Measurements from ENCODE around the gene TOR2A.

TOR2A gene

DNA sequence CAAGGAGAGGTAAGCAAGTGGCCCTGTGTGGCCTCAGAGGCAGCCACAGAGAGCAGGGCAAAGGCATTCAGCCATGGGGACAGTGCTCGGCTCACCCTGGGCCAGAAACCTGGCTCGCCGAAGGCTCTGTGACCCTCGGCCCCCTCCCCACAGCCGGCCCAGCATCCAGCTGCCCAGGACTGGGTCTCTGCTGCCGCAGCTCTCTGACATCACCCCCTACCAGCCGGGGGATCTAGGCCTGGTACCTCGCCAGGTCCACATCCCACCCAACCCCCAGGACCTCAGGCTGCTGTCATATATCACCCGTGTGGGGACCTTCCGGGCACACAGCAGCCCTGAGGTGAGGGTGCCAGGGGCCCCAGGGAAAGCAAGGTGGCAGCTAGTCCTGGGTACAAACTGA lies 22.2 kb downstream of the TOR2A start:
- no peak overlapping the region for H3K4me3 ChIP-seq (replicated peaks; ENCODE audit: low read depth, low read length)
- DNase-seq (ENCODE audit: low read depth), result no peak
- TF ChIP-seq, protein P1, sequence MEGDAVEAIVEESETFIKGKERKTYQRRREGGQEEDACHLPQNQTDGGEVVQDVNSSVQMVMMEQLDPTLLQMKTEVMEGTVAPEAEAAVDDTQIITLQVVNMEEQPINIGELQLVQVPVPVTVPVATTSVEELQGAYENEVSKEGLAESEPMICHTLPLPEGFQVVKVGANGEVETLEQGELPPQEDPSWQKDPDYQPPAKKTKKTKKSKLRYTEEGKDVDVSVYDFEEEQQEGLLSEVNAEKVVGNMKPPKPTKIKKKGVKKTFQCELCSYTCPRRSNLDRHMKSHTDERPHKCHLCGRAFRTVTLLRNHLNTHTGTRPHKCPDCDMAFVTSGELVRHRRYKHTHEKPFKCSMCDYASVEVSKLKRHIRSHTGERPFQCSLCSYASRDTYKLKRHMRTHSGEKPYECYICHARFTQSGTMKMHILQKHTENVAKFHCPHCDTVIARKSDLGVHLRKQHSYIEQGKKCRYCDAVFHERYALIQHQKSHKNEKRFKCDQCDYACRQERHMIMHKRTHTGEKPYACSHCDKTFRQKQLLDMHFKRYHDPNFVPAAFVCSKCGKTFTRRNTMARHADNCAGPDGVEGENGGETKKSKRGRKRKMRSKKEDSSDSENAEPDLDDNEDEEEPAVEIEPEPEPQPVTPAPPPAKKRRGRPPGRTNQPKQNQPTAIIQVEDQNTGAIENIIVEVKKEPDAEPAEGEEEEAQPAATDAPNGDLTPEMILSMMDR (IDR thresholded peaks at IDR 0.05; ENCODE audit: low read length, missing control alignments), result no peak

DNA sequence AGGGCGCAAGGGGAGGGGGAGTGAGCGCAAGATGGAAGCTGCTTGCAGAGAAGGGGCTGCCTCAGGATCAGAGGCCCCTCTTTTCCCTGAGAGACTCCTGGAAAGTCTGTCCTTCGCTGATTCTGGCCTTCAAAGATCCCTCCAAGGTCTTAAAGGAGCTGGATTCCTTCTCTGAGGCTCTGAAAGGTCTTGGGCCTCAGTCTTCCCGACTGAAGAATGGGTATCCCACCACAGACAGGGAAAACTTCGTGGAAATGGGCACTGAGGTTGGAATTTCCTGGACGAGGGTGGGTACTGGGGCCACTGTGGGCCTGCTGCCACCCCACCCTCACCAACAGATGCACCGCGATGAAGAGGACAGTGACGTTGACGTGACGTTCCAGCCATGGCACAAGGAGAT lies 22.7 kb downstream of the TOR2A start:
- no peak for DNase-seq (ENCODE audit: low read depth)
- TF ChIP-seq, protein P1 (IDR thresholded peaks at IDR 0.05; ENCODE audit: low read length, missing control alignments), result no peak
- H3K4me3 ChIP-seq (replicated peaks; ENCODE audit: low read depth, low read length), result no peak overlapping the region

DNA sequence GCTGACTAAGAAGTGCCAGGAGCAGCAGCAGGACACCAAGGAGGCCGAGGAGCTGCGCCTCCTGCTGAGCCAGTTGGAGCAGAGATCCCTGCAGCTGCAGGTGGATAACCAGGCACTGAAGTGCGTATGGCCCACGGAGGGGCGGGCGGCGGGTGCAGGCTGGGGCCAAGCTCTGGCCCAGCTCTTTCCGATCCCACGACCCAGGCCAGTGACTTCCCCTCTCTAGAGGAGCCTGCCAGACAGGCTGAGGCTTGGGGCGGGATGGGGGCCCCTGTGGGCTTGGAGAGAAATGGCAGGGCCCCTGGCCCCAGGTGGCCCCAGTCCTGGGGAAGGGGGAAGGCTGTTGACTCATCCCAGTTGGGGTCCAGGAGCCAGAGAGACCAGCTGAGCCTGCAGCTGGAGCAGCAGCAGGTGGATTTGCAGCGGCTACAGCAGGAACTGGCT lies 23.2 kb downstream of the TOR2A start:
- TF ChIP-seq, protein P1 (IDR thresholded peaks at IDR 0.05; ENCODE audit: low read length, missing control alignments), result no peak
- H3K4me3 ChIP-seq (replicated peaks; ENCODE audit: low read depth, low read length), result no peak overlapping the region
- DNase-seq (ENCODE audit: low read depth), result no peak

DNA sequence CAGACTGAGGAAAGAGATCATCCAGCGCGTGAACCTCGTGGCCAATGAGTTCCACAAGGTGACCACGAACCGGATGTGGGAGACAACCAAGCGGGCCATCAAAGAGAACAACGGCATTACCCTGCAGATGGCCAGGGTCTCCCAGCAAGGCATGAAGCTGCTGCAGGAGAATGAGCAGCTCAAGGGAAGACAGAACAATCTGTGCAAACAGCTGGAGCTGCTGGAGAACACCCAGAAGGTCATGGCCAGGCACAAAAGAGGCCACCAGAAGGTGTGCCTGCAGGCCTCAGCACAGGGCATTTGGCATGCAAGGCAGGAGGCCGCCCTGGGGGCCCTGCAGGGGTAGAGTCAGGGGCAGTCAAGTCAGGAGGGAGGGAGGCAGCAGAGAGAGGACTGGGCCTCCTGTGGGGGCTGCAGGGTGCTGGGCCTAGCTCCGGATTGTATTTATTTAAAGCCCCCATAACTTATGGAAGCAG lies 23.8 kb downstream of the TOR2A start:
- H3K4me3 ChIP-seq (replicated peaks; ENCODE audit: low read depth, low read length), result no peak overlapping the region
- TF ChIP-seq, protein P1 (IDR thresholded peaks at IDR 0.05; ENCODE audit: low read length, missing control alignments), result no peak
- DNase-seq (ENCODE audit: low read depth), result no peak

DNA sequence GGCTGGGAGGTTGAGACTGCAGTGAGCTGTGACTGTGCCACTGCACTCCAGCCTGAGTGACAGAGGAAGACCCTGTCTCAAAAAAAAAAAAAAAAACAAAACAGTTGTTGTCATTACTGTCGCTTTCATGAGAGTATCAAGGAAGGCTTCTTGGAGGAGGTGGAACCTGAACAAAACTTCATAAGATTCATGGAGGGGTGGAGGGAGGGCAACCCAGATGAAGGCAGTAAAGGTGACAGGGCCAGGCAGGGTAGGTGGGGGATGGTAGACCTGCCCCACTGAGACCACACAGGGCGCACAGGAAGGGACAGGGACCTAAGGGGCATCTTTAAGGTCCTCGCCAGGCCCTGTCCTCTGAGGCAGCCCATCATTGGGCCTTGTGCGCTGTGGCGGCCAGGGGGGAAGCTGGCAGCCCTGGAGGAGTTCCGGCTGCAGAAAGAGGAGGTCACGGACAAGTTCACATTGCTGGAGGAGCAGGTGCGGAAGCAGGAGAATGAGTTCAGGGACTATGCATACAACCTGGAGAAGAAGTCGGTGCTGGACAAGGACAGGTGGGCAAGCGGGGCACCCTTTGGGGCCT lies 24.8 kb downstream of the TOR2A start:
- TF ChIP-seq, protein P1 (IDR thresholded peaks at IDR 0.05; ENCODE audit: low read length, missing control alignments), result no peak
- H3K4me3 ChIP-seq (replicated peaks; ENCODE audit: low read depth, low read length), result no peak overlapping the region
- DNase-seq (ENCODE audit: low read depth), result no peak

DNA sequence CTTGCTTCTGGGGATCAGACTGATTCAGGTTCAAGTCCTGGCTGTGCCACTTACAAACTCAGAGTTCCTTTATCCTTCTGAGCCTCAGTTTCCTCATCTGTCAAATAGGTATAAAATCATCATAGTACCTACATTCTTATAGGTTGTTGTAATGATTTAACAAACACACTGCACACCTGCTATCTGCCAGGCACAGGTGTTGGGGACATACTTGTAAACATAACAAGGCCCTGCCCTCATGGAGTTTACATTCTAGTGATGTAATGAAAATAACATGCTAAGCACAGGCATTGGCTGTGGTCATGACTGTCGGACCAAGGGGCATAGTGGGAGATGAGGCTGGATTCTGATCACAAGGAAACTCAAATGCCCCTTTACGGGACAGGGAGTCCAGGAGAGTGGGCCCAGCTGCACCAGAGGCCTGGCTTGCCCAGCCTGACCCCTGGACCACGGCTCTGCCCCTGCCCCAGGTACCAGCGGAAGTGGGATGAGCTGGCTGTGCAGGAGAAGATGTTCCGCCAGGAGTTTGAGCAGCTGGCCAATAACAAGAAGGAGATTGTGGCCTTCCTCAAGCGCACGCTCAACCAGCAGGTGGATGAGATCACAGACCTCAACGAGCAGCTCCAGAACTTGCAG lies 26.0 kb downstream of the TOR2A start:
- no peak overlapping the region for H3K4me3 ChIP-seq (replicated peaks; ENCODE audit: low read depth, low read length)
- DNase-seq (ENCODE audit: low read depth), result no peak
- TF ChIP-seq, protein P1 (IDR thresholded peaks at IDR 0.05; ENCODE audit: low read length, missing control alignments), result no peak

DNA sequence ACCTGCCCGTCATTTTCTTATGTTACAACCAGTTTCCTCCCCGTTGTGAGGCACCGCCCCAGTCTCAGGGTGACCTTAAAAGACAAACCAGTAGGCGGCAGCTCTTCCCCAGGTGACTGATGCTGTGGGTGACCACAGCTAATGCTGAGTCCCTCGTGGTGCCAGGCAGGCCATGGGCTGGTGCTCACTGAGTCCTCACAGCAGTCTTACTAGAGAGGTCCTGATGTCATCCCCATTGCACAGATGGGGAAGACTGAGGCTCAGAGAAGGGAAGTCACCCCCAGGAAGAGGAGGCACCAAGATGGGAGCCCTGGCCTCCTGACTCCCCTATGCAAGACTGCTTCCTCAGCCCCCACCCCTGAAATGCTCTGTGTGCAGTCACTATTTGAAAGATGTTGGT lies 27.3 kb downstream of the TOR2A start:
- DNase-seq (ENCODE audit: low read depth), result no peak
- H3K4me3 ChIP-seq (replicated peaks; ENCODE audit: low read depth, low read length), result no peak overlapping the region
- TF ChIP-seq, protein P1 (IDR thresholded peaks at IDR 0.05; ENCODE audit: low read length, missing control alignments), result no peak
